Activated T-cell treated with anti-CD3 and anti-CD28 coated beads, Interleukin-2, amount 50 U/mL, for 24 hours (primary cell): ENCODE data around the gene NDUFA9.
A peak's percentile ranks its signal among the peaks of the same experiment; 100 is the strongest.

Source experiments
- DNase-seq: peaks from one replicate; pipeline ENCODE4 v3.0.0-alpha.2; 2020
- H3K27ac Mint-ChIP-seq: 2 replicates; pipeline ENCODE4 v1.8.0; 2020; ENCODE audit warnings: mild to moderate bottlenecking, mixed read lengths
- H3K27me3 Mint-ChIP-seq: 2 replicates; pipeline ENCODE4 v1.8.0; 2020; ENCODE audit warnings: mixed read lengths
- H3K36me3 Mint-ChIP-seq: 2 replicates; pipeline ENCODE4 v1.8.0; 2020; ENCODE audit warnings: low read depth, mixed read lengths
- H3K4me1 Mint-ChIP-seq: 2 replicates; pipeline ENCODE4 v1.8.0; 2020; ENCODE audit warnings: low read depth, mixed read lengths
- H3K4me3 Mint-ChIP-seq: 2 replicates; pipeline ENCODE4 v1.8.0; 2020; ENCODE audit warnings: mild to moderate bottlenecking, moderate library complexity, mixed read lengths
- H3K9me3 Mint-ChIP-seq: 2 replicates; pipeline ENCODE4 v1.8.0; 2020; ENCODE audit warnings: mixed read lengths

Gene NDUFA9

GRCh38 chr12:4649358-4649661 lies 396 bp downstream of the NDUFA9 start:
- DNase-seq = no peak
- H3K4me1 Mint-ChIP-seq = peaks cover 60% of the 10 kb centered on the region
- peak overlapping the region; percentile 99 for H3K4me3 Mint-ChIP-seq
- H3K36me3 Mint-ChIP-seq = peaks cover 44% of the 10 kb centered on the region
- H3K27ac Mint-ChIP-seq = peak overlapping the region; percentile 99
- no peaks in the 10 kb centered on the region for H3K27me3 Mint-ChIP-seq
- H3K9me3 Mint-ChIP-seq = no peaks in the 10 kb centered on the region

DNA sequence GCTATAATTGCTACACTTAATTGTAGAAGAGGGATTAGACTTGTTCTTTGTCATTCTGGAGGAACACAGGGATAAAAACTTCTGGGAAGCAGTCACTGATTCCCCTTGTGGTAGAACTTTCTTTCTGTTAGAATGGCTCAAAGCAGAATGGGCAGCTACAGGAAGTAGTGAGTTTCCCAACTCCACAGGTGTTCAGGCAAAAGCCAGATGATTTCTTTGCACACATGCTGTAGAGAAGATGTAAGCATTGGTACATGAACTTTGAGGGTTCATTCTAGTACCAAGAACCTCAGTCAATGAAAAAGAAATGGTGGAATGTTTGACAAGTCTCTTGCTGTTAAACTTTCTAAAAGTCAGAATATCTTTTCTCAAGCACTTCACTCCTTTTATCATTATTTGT lies 4.3 kb downstream of the NDUFA9 start:
- Mint-ChIP-seq H3K4me1 (peaks cover 49% of the 10 kb centered on the region), H3K27me3 (no peaks in the 10 kb centered on the region)
- DNase-seq = no peak

DNA sequence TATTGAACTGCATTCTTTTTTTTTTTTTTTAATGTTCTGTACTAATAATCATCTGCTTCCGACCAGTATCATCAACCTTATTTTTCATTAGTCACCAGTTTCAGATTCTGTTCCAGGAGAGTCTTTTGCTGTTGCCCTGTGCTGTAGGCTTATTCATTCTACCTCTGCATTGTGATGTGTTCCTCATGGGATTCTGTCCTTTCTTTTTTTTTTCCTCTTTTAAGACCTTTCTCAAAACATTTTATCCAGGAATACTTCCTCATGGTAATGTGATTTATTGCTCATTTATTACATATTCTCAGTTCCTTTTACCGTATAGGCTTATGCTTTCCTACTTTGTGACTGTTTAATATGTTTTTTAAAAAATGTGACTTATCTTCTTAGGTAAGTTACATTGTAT lies 4.8 kb downstream of the NDUFA9 start:
- no peaks in the 10 kb centered on the region for H3K27me3 Mint-ChIP-seq
- peaks cover 45% of the 10 kb centered on the region for H3K4me1 Mint-ChIP-seq
- no peak for DNase-seq
- peak overlapping the region; percentile 58 for H3K27ac Mint-ChIP-seq
- no peak overlapping the region for H3K4me3 Mint-ChIP-seq
- H3K36me3 Mint-ChIP-seq = peaks cover 78% of the 10 kb centered on the region
- H3K9me3 Mint-ChIP-seq = no peaks in the 10 kb centered on the region

More for the DNA sequence above, 4.3 kb downstream of the NDUFA9 start:
- H3K36me3 Mint-ChIP-seq = peaks cover 80% of the 10 kb centered on the region
- peak overlapping the region; percentile 12 for H3K27ac Mint-ChIP-seq
- no peak overlapping the region for H3K4me3 Mint-ChIP-seq
- no peaks in the 10 kb centered on the region for H3K9me3 Mint-ChIP-seq

- Mint-ChIP-seq H3K27ac (peak overlapping the region; percentile 57), H3K36me3 (peaks cover 41% of the 10 kb centered on the region), H3K27me3 (no peaks in the 10 kb centered on the region), H3K4me3 (no peak overlapping the region), H3K9me3 (no peaks in the 10 kb centered on the region), H3K4me1 (peaks cover 3% of the 10 kb centered on the region)
- DNase-seq = no peak
Measured at GRCh38 chr12:4663971-4664505, 15.1 kb downstream of the NDUFA9 start.

DNA sequence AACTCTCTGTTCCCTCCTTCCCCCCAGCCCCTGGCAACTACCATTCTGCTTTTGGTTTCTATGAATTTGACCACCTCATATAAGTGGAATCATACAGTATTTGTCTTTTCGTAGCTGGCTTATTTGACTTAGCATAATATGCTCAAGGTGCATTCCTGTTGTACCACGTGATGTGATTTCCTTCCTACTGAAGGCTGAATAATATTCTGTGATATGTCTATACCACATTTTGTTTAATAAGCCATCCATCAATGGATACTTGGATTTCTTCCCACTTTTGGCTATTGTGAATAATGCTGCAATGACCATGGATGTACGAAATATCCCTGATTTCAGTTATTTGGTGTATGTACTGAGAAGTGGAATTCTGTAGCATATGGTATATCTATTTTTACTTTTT lies 16.3 kb downstream of the NDUFA9 start:
- Mint-ChIP-seq H3K4me3 (no peak overlapping the region), H3K27ac (no peak overlapping the region), H3K27me3 (no peaks in the 10 kb centered on the region), H3K36me3 (peaks cover 53% of the 10 kb centered on the region), H3K9me3 (no peaks in the 10 kb centered on the region), H3K4me1 (peaks cover 3% of the 10 kb centered on the region)
- no peak for DNase-seq

DNA sequence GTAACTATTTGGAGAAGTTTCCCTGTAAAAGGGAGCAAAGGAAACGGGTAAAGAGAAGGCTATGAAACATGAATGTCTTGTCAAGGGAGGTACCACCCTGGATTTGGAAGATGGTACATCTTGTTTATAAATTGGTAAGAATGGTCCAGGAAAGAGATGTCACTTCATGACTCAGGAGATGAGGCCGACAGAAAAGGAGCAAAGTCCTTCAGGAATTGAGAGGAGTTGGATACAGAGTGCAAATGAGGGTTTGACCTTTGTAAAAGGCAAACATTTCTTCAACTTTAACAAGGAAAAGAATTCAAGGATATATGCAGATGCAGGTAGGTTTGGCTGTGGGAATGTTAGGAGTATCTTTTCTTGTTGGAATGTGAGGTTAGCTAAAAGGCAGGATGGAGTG lies 30.8 kb downstream of the NDUFA9 start:
- DNase-seq = no peak
- no peaks in the 10 kb centered on the region for H3K27me3 Mint-ChIP-seq
- peaks cover 81% of the 10 kb centered on the region for H3K36me3 Mint-ChIP-seq
- H3K9me3 Mint-ChIP-seq = no peaks in the 10 kb centered on the region
- H3K27ac Mint-ChIP-seq = no peak overlapping the region
- H3K4me3 Mint-ChIP-seq = no peak overlapping the region
- H3K4me1 Mint-ChIP-seq = peaks cover 1% of the 10 kb centered on the region

- Mint-ChIP-seq H3K27me3 (no peaks in the 10 kb centered on the region), H3K4me3 (no peak overlapping the region), H3K27ac (no peak overlapping the region), H3K9me3 (no peaks in the 10 kb centered on the region), H3K36me3 (peaks cover 85% of the 10 kb centered on the region), H3K4me1 (no peaks in the 10 kb centered on the region)
- no peak for DNase-seq
Measured at GRCh38 chr12:4681732-4682131, 32.8 kb downstream of the NDUFA9 start.

GRCh38 chr12:4685317-4685716 lies 36.4 kb downstream of the NDUFA9 start:
- Mint-ChIP-seq H3K4me3 (no peak overlapping the region), H3K36me3 (peaks cover 88% of the 10 kb centered on the region), H3K4me1 (no peaks in the 10 kb centered on the region), H3K27ac (no peak overlapping the region), H3K9me3 (no peaks in the 10 kb centered on the region), H3K27me3 (no peaks in the 10 kb centered on the region)
- DNase-seq = no peak

DNA sequence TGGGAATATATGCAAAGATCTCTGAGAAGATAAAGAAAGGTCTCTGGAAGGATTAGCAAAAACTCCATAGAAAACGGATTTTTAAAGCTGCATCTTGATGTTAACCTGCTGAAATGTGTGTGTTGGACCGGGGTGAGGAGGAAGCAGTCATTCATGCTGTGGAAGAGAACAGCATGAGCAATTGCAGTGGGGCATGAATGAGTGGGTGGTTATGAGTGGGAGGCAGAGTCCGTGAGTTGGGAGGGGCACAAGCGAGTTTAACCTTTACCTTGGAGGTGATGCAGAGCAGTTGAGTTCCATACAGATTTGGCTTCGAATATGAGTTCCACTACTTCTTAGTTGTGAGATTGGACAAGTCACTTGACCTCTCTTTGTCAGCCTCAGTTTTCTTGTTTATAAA lies 41.8 kb downstream of the NDUFA9 start:
- Mint-ChIP-seq H3K27ac (no peak overlapping the region), H3K4me3 (no peak overlapping the region), H3K9me3 (no peaks in the 10 kb centered on the region), H3K27me3 (no peaks in the 10 kb centered on the region), H3K4me1 (no peaks in the 10 kb centered on the region), H3K36me3 (peaks cover 80% of the 10 kb centered on the region)
- DNase-seq = no peak
